ENCODE data around the gene UNC5B. TPM values are rescaled to one million over a fixed set of nuclear protein-coding genes. Genes with fewer than 3 reads are reported as not detected.

The UNC5B gene
- total RNA-seq, 1 experiment from 2014 or later: 49.6 TPM

- no peak for DNase-seq (ENCODE audit: low spot score)
- POLR2A ChIA-PET: no interaction called here
- no peaks in the 10 kb centered on the region for H3K36me3 Mint-ChIP-seq
- CTCF ChIA-PET: no interaction called here
- no peak overlapping the region for H3K27ac Mint-ChIP-seq
- H3K4me3 Mint-ChIP-seq: no peak overlapping the region
- H3K4me1 Mint-ChIP-seq: no peaks in the 10 kb centered on the region
- peaks cover 3% of the 10 kb centered on the region; the same call in 1 of the 2 replicates for H3K27me3 Mint-ChIP-seq (ENCODE audit: low read depth)
- no peak for TF ChIP-seq AR (CRISPR knock-in tag; IDR thresholded peaks at IDR 0.05)
- no peak for TF ChIP-seq ZMAT4 (CRISPR knock-in tag; IDR thresholded peaks at IDR 0.05)
- TF ChIP-seq ATF2 (CRISPR knock-in tag; IDR thresholded peaks at IDR 0.05; ENCODE audit: borderline replicate concordance, low read depth): no peak
- no peak for TF ChIP-seq MXD4 (CRISPR knock-in tag; IDR thresholded peaks at IDR 0.05; ENCODE audit: borderline replicate concordance)
- TF ChIP-seq PREB (CRISPR knock-in tag; IDR thresholded peaks at IDR 0.05; ENCODE audit: borderline replicate concordance): no peak
- TF ChIP-seq NFYB (CRISPR knock-in tag; conservative IDR thresholded peaks at IDR 0.05; ENCODE audit: low read depth): no peak
- TF ChIP-seq RORB (CRISPR knock-in tag; IDR thresholded peaks at IDR 0.05): no peak
- TF ChIP-seq CREM (CRISPR knock-in tag; IDR thresholded peaks at IDR 0.05): no peak
- no peak for TF ChIP-seq ZNF281 (CRISPR knock-in tag; IDR thresholded peaks at IDR 0.05)
- TF ChIP-seq ZNF317 (CRISPR knock-in tag; IDR thresholded peaks at IDR 0.05; ENCODE audit: borderline replicate concordance, low read depth): no peak
- TF ChIP-seq ATF6 (CRISPR knock-in tag; IDR thresholded peaks at IDR 0.05): no peak
- TF ChIP-seq NFATC4 (CRISPR knock-in tag; IDR thresholded peaks at IDR 0.05): no peak
- no peak for TF ChIP-seq GTF2I (CRISPR knock-in tag; conservative IDR thresholded peaks at IDR 0.05)
- no peak for TF ChIP-seq OVOL2 (CRISPR knock-in tag; IDR thresholded peaks at IDR 0.05; ENCODE audit: borderline replicate concordance)
- no peak for TF ChIP-seq E2F1 (CRISPR knock-in tag; IDR thresholded peaks at IDR 0.05)
- no peak for TF ChIP-seq ESRRA (CRISPR knock-in tag; IDR thresholded peaks at IDR 0.05; ENCODE audit: borderline replicate concordance)
- TF ChIP-seq ETV6 (CRISPR knock-in tag; IDR thresholded peaks at IDR 0.05): no peak
- ATAC-seq: no peak
- H3K9me3 Mint-ChIP-seq: no peaks in the 10 kb centered on the region
Observed at GRCh38 chr10:71185209-71185608, 27.2 kb upstream of the UNC5B start.

Data from WTC11 (cell line).